GM12878 (cell line): ENCODE results near the gene FTH1. TPM values are rescaled to one million over a fixed set of nuclear protein-coding genes. Genes with fewer than 3 reads are reported as not detected.

Source experiments
- ATAC-seq: fragments of 200-7000 bp; cut with Tn5 transposase; 3 replicates; pipeline ENCODE4 v1.9.1; 2020; ENCODE audit warnings: mild to moderate bottlenecking, moderate library complexity
- BruUV-seq: library from RNA; stranded (reverse); fragments of 400-500 nt; replicated peaks from 2 replicates; lab custom pipeline; 2021; lab: Mats Ljungman, UMichigan
- CTCF ChIA-PET: fragments of 300-600 bp; sonication (Branson Sonifier 250); formaldehyde crosslinking; extraction: SDS; loops from one replicate; lab custom pipeline; 2021; ENCODE audit warnings: inconsistent platforms; lab: Yijun Ruan, JAX
- POLR2A ChIA-PET: fragments of 350-600 bp; formaldehyde crosslinking; extraction: SDS; loops from one replicate; lab custom pipeline; 2021; ENCODE audit warnings: inconsistent platforms; lab: Charles Lee
- RAD21 ChIA-PET: fragments of 300-600 bp; sonication (Branson Sonifier 250); formaldehyde crosslinking; loops from one replicate; lab custom pipeline; 2023; ENCODE audit warnings: antibody characterized with exemption; ENCODE audit not compliant: unreplicated experiment; lab: Charles Lee
- SMC1A ChIA-PET: fragments of 300-600 bp; sonication (Branson Sonifier 250); formaldehyde crosslinking; loops from one replicate; lab custom pipeline; 2023; ENCODE audit not compliant: unreplicated experiment, uncharacterized antibody; lab: Charles Lee
- DNase-seq: peaks from one replicate; pipeline ENCODE4 v3.0.0-alpha.2; 2011; ENCODE audit warnings: low read depth, low spot score
- FAIRE-seq: peaks from 3 replicates; lab custom pipeline; 2011; peaks lifted over from hg19 to GRCh38; lab: Jason Lieb, UNC
- H2AFZ ChIP-seq: 2 replicates; pipeline ENCODE4 v1.6.0; 2011; ENCODE audit warnings: low read depth, low read length, control low read depth; ENCODE audit not compliant: control insufficient read depth
- H3K27ac ChIP-seq: 2 replicates; pipeline ENCODE4 v1.5.1; 2011; ENCODE audit warnings: control low read depth; ENCODE audit not compliant: control insufficient read depth, insufficient read depth
- H3K27me3 ChIP-seq, 2 experiments: replicated peaks in 1 of 2; 2 replicates each; pipeline versions ENCODE4 v1.6.0 to v1.6.1; 2011; ENCODE audit warnings: low read length in 1 of 2; ENCODE audit not compliant: control insufficient read depth in 2 of 2, insufficient read depth in 2 of 2
- H3K36me3 ChIP-seq, 2 experiments: 2 replicates each; pipeline ENCODE4 v1.5.1; 2011; ENCODE audit warnings: low read length in 1 of 2; ENCODE audit not compliant: control insufficient read depth in 2 of 2, insufficient read depth in 2 of 2
- H3K4me1 ChIP-seq: 2 replicates; pipeline ENCODE4 v1.6.1; 2011; ENCODE audit warnings: mild to moderate bottlenecking, low read length, moderate library complexity, mixed read lengths; ENCODE audit not compliant: control insufficient read depth, insufficient read depth
- H3K4me2 ChIP-seq: 2 replicates; pipeline ENCODE4 v1.6.0; 2011; ENCODE audit warnings: control low read depth; ENCODE audit not compliant: control insufficient read depth, insufficient read depth
- H3K4me3 ChIP-seq: fragments of 200-600 bp; sonication (generic); 2 replicates; pipeline ENCODE4 v1.5.1; 2016
- H3K79me2 ChIP-seq: 2 replicates; pipeline ENCODE4 v1.6.0; 2011; ENCODE audit warnings: low read length; ENCODE audit not compliant: control insufficient read depth, insufficient read depth
- H3K9ac ChIP-seq: 2 replicates; pipeline ENCODE4 v1.8.0; 2011; ENCODE audit warnings: low read length, control low read depth, mixed read lengths; ENCODE audit not compliant: control insufficient read depth, insufficient read depth
- H3K9me3 ChIP-seq: replicated peaks from 3 replicates; pipeline ENCODE4 v1.5.1; 2011; ENCODE audit warnings: mild to moderate bottlenecking, low read length; ENCODE audit not compliant: control insufficient read depth, insufficient read depth
- H4K20me1 ChIP-seq: 2 replicates; pipeline ENCODE4 v1.6.0; 2011; ENCODE audit not compliant: control insufficient read depth, insufficient read depth
- FOXM1 ChIP-seq: IDR thresholded peaks from 2 replicates; pipeline ENCODE4 v1.6.1; 2012; ENCODE audit warnings: low read depth, mild to moderate bottlenecking, inconsistent platforms, low read length, moderate library complexity
- JUNB ChIP-seq: IDR thresholded peaks from 2 replicates; pipeline ENCODE4 v1.6.1; 2016; ENCODE audit warnings: antibody characterized with exemption, mild to moderate bottlenecking
- KDM1A ChIP-seq: fragments of 200-600 bp; sonication (generic); IDR thresholded peaks from 2 replicates; pipeline ENCODE4 v1.6.1; 2016; ENCODE audit warnings: borderline replicate concordance
- LARP7 ChIP-seq: fragments of 450-650 bp; IDR thresholded peaks from 2 replicates; pipeline ENCODE4 v1.6.1; 2017; ENCODE audit warnings: mild to moderate bottlenecking
- MEF2A ChIP-seq: IDR thresholded peaks from 2 replicates; pipeline ENCODE4 v1.6.1; 2011; ENCODE audit warnings: low read depth, mild to moderate bottlenecking, low read length, moderate library complexity; ENCODE audit not compliant: insufficient read depth
- MTA3 ChIP-seq: IDR thresholded peaks from 2 replicates; pipeline ENCODE4 v1.6.1; 2012; ENCODE audit warnings: low read length, inconsistent platforms, borderline replicate concordance
- PAX5 ChIP-seq: IDR thresholded peaks from 2 replicates; pipeline ENCODE4 v1.6.1; 2011; ENCODE audit warnings: low read depth, low read length, borderline replicate concordance
- SMAD5 ChIP-seq: IDR thresholded peaks from 2 replicates; pipeline ENCODE4 v1.6.1; 2016; ENCODE audit warnings: antibody characterized with exemption, low read depth
- SP1 ChIP-seq: IDR thresholded peaks from one replicate; pipeline ENCODE4 v1.6.1; 2011; ENCODE audit warnings: low read depth, low read length
- WGBS: methylation state at CpG from one replicate; pipeline ENCODE4 v1.1.6; 2016; ENCODE audit warnings: low lambda C conversion rate; ENCODE audit not compliant: insufficient replicate concordance, insufficient coverage; ENCODE audit errors: missing lambda C conversion rate; 5-methylcytosine and 5-hydroxymethylcytosine counted together
- in situ Hi-C: fragments of 300-500 bp; cut with MboI; formaldehyde crosslinking; loops from 9 replicates; pipeline ENCODE4 v1.14.3; 2018; ENCODE audit warnings: mixed read lengths
- intact Hi-C: fragments of 100-400 bp; cut with micrococcal nuclease; formaldehyde crosslinking; loops from one replicate; pipeline ENCODE4 v1.14.2; 2022; ENCODE audit not compliant: unreplicated experiment
- polyA plus RNA-seq, 11 experiments: library from polyadenylated mRNA; depleted of rRNA in 4 of 11; unstranded in 6 of 11; stranded (reverse) in 5 of 11; fragments of >200 nt; fragmentation: Nextera tagmentation in 4 of 11; fragmentation: Illumina TruSeq in 1 of 11; extraction: Ambion mirVana in 4 of 11; extraction: Trizol in 1 of 11; gene quantifications; 1 replicate in 1 of 11; 2 replicates in 10 of 11; pipeline versions ENCODE4 v1.2.1 to v1.2.3, GENCODE V29; 2011 to 2016; ENCODE audit warnings: inconsistent platforms in 2 of 11, missing spikeins in 2 of 11, low read depth in 1 of 11
- total RNA-seq, 4 experiments: library from RNA; depleted of rRNA in 3 of 4; stranded (reverse); fragments of >200 nt in 3 of 4; fragmentation: Illumina TruSeq in 1 of 4; extraction: Trizol in 1 of 4; gene quantifications; 2 replicates each; pipeline versions ENCODE4 v1.2.1 to v1.2.3, GENCODE V29; 2013 to 2021
- TF ChIP-seq, protein P1 (sequence below): fragments of 450-650 bp; formaldehyde crosslinking; IDR thresholded peaks from 2 replicates; pipeline ENCODE4 v1.5.0; 2022; ENCODE audit warnings: mild to moderate bottlenecking, missing genetic modification characterization

FTH1 gene
- total and polyA plus RNA-seq, 10 of the 15 experiments (the other 5 are each of a cell fraction or from before 2014, with no cell fraction given), result 289 to 4,154 (median 960) TPM

DNA sequence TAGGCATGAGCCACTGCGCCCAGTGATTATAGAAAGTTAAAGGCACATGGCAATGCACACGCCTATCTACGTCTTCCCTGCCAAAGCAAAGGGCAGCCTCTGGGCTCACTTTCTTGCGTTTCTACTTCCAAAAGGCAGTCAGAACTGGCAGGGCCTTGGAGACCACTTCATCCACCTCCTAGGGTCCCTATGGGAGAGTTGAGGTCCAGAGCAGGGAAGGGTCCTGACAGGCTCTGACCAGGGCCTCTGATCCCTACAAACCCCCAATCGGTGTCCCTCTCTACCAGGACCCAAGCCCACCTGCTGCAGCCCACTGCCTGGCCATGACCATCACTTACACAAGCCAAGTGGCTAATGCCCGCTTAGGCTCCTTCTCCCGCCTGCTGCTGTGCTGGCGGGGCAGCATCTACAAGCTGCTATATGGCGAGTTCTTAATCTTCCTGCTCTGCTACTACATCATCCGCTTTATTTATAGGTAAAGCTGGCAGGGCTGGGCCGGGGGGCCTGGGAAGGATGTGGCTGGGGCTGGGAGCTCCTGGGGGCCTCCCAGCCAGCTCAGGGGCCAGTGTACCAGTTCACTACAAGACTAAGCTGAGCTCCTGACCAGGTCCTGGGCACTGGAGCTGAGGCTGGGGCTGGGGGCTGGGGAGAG is 15.8 kb downstream of the FTH1 start:
- 75% methylated on average over 11 of the region's 11 CpGs for WGBS
- ATAC-seq (no peak), DNase-seq (no peak), FAIRE-seq (no peak)
- ChIA-PET SMC1A (interaction anchor here (0.9 to 7.1 kb wide), 5 partner anchors 14 to 155 kb away, joined by 3 to 86 read pairs (median 4); no protein-coding TSS in a partner anchor), RAD21 (interaction anchor here (0.9 to 7.3 kb wide), 4 partner anchors 20 to 155 kb away, joined by 3 to 96 read pairs (median 12); no protein-coding TSS in a partner anchor), CTCF (interaction anchor here (1.4 to 8.2 kb wide), 3 partner anchors 54 to 155 kb away, joined by 4 to 188 read pairs (median 136); partner anchors contain the start of genes FEN1 and TMEM258), POLR2A (interaction anchor here (0.6 kb wide), 1 partner anchor 14 kb away, joined by 4 read pairs; no protein-coding TSS in a partner anchor)
- Histone ChIP-seq H3K79me2 (no peaks in the 10 kb centered on the region), H3K9ac (no peak overlapping the region), H3K36me3 (no peaks in the 10 kb centered on the region), H4K20me1 (no peaks in the 10 kb centered on the region), H3K4me2 (no peak overlapping the region), H3K9me3 (no peaks in the 10 kb centered on the region), H3K4me1 (peaks cover 3% of the 10 kb centered on the region; the same call in 1 of the 2 replicates), H2AFZ (no peak overlapping the region), H3K4me3 (no peak overlapping the region), H3K27me3 (no peaks in the 10 kb centered on the region; a peak in 1 of 4 replicates), H3K27ac (no peak overlapping the region)
- BruUV-seq, result no TSS peak
- intact Hi-C loops (no loop called here), in situ Hi-C loops (no loop called here)
- no peak for TF ChIP-seq SP1
- TF ChIP-seq MTA3, result no peak
- TF ChIP-seq MEF2A, result no peak
- no peak for TF ChIP-seq SMAD5
- TF ChIP-seq LARP7, result no peak
- TF ChIP-seq JUNB, result no peak
- no peak for TF ChIP-seq PAX5
- TF ChIP-seq, protein P1, sequence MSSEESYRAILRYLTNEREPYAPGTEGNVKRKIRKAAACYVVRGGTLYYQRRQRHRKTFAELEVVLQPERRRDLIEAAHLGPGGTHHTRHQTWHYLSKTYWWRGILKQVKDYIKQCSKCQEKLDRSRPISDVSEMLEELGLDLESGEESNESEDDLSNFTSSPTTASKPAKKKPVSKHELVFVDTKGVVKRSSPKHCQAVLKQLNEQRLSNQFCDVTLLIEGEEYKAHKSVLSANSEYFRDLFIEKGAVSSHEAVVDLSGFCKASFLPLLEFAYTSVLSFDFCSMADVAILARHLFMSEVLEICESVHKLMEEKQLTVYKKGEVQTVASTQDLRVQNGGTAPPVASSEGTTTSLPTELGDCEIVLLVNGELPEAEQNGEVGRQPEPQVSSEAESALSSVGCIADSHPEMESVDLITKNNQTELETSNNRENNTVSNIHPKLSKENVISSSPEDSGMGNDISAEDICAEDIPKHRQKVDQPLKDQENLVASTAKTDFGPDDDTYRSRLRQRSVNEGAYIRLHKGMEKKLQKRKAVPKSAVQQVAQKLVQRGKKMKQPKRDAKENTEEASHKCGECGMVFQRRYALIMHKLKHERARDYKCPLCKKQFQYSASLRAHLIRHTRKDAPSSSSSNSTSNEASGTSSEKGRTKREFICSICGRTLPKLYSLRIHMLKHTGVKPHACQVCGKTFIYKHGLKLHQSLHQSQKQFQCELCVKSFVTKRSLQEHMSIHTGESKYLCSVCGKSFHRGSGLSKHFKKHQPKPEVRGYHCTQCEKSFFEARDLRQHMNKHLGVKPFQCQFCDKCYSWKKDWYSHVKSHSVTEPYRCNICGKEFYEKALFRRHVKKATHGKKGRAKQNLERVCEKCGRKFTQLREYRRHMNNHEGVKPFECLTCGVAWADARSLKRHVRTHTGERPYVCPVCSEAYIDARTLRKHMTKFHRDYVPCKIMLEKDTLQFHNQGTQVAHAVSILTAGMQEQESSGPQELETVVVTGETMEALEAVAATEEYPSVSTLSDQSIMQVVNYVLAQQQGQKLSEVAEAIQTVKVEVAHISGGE (CRISPR knock-in tag), result no peak
- TF ChIP-seq KDM1A, result no peak
- TF ChIP-seq FOXM1, result no peak
